ENCODE data around the gene CCDC158.

- TF ChIP-seq CTCF (IDR thresholded peaks at IDR 0.05; ENCODE audit: extremely low read depth in 1 of 2, insufficient read depth in 1 of 2, low read depth in 1 of 2, low read length in 2 of 2) (no peak), EZH2 (IDR thresholded peaks at IDR 0.05; ENCODE audit: borderline replicate concordance, low read depth, low read length, severe bottlenecking) (no peak), POLR2A (IDR thresholded peaks at IDR 0.05; ENCODE audit: low read depth, low read length) (no peak), JUN (IDR thresholded peaks at IDR 0.05; ENCODE audit: borderline replicate concordance, insufficient read depth, insufficient read length, low read depth) (no peak), MAX (IDR thresholded peaks at IDR 0.05; ENCODE audit: insufficient read depth, insufficient read length) (no peak)
Observed at GRCh38 chr4:76401654-76402053, 19.3 kb downstream of the CCDC158 start.

Measured in endothelial cell of umbilical vein (primary cell).